A549 (cell line): Measurements from ENCODE around the gene PTPRN2.

Experiments
- EP300 ChIP-seq, 2 experiments: fragments of >200 bp; sonication (Bioruptor Twin); formaldehyde crosslinking; IDR thresholded peaks; 2 replicates in 1 of 2; 3 replicates in 1 of 2; pipeline ENCODE4 v1.6.1; 2016 to 2017
- POLR2AphosphoS2 ChIP-seq: conservative IDR thresholded peaks from 2 replicates; pipeline ENCODE4 v1.6.1; 2012; ENCODE audit warnings: low read length, improper control_type of control experiment, inconsistent platforms
- SMC3 ChIP-seq: fragments of >200 bp; sonication (Bioruptor Twin); formaldehyde crosslinking; IDR thresholded peaks from 3 replicates; pipeline ENCODE4 v1.6.1; 2018; ENCODE audit warnings: inconsistent platforms
- TF ChIP-seq, protein P1 (sequence below): fragments of 450-650 bp; IDR thresholded peaks from 2 replicates; pipeline ENCODE4 v1.6.1; 2014; ENCODE audit warnings: antibody characterized with exemption
- TF ChIP-seq, protein P2 (sequence below): fragments of >200 bp; sonication (Bioruptor Twin); formaldehyde crosslinking; IDR thresholded peaks from 2 replicates; pipeline ENCODE4 v1.6.1; 2016

- TF ChIP-seq, protein P1, sequence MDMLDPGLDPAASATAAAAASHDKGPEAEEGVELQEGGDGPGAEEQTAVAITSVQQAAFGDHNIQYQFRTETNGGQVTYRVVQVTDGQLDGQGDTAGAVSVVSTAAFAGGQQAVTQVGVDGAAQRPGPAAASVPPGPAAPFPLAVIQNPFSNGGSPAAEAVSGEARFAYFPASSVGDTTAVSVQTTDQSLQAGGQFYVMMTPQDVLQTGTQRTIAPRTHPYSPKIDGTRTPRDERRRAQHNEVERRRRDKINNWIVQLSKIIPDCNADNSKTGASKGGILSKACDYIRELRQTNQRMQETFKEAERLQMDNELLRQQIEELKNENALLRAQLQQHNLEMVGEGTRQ = no peak
- TF ChIP-seq POLR2AphosphoS2 = no peak
- no peak for TF ChIP-seq SMC3
- no peak for TF ChIP-seq EP300 (IDR thresholded peaks at IDR 0.05)
- TF ChIP-seq, protein P2, sequence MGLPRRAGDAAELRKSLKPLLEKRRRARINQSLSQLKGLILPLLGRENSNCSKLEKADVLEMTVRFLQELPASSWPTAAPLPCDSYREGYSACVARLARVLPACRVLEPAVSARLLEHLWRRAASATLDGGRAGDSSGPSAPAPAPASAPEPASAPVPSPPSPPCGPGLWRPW = no peak
These were observed 345.7 kb downstream of the PTPRN2 start for GRCh38 chr7:158241919-158242318.
